Naive thymus-derived CD8-positive, alpha-beta T cell (primary cell): Measurements from ENCODE around the gene NUTM2E. TPM values are rescaled to one million over a fixed set of nuclear protein-coding genes. Genes with fewer than 3 reads are reported as not detected.
"Not testable (repeated sequence)": the region's sequence is repeated elsewhere in the genome, so short reads cannot be mapped to it uniquely, and the experiment has no call there.

Source experiments
- ATAC-seq, 2 donors: fragments of 150-1000 bp; cut with Tn5 transposase in 1 of 2; sonication (Bioruptor Pico), chemical (Tn5 transposase) in 1 of 2; 1 replicate in 1 of 2; 2 replicates in 1 of 2; pipeline ENCODE4 v1.10.0; 2021; ENCODE audit warnings: mild to moderate bottlenecking in 2 of 2, moderate library complexity in 2 of 2
- POLR2A ChIA-PET: fragments of 350-600 bp; sonication (Branson Sonifier 250); formaldehyde crosslinking; loops from one replicate; lab custom pipeline; 2021; ENCODE audit warnings: antibody characterized with exemption; lab: Charles Lee
- DNase-seq, 10 donors: peaks; one replicate each; pipeline versions ENCODE4 v3.0.0 to v3.0.0-alpha.2; 2020 to 2022
- H3K27ac Mint-ChIP-seq, 10 donors: one replicate each; pipeline ENCODE4 v1.8.0; 2020 to 2022; ENCODE audit warnings: mild to moderate bottlenecking in 10 of 10, mixed read lengths in 10 of 10, moderate library complexity in 4 of 10, inconsistent platforms in 1 of 10
- H3K27me3 Mint-ChIP-seq, 5 donors: one replicate each; pipeline ENCODE4 v1.8.0; 2021 to 2022; ENCODE audit warnings: mixed read lengths in 5 of 5
- H3K36me3 Mint-ChIP-seq, 3 donors: one replicate each; pipeline ENCODE4 v1.8.0; 2020 to 2022; ENCODE audit warnings: mixed read lengths in 3 of 3, mild to moderate bottlenecking in 2 of 3, inconsistent platforms in 1 of 3
- H3K4me1 Mint-ChIP-seq, 4 donors: one replicate each; pipeline ENCODE4 v1.8.0; 2021 to 2022; ENCODE audit warnings: mixed read lengths in 4 of 4
- H3K4me3 Mint-ChIP-seq, 10 donors: one replicate each; pipeline ENCODE4 v1.8.0; 2020 to 2022; ENCODE audit warnings: mild to moderate bottlenecking in 10 of 10, mixed read lengths in 10 of 10, moderate library complexity in 6 of 10, inconsistent platforms in 1 of 10
- H3K9me3 Mint-ChIP-seq, 9 donors: one replicate each; pipeline ENCODE4 v1.8.0; 2020 to 2022; ENCODE audit warnings: mixed read lengths in 9 of 9, mild to moderate bottlenecking in 3 of 9, inconsistent platforms in 1 of 9, moderate library complexity in 1 of 9
- polyA plus RNA-seq, 3 donors: library from polyadenylated mRNA; unstranded; fragments of 300-500 nt; fragmentation: Illumina TruSeq; gene quantifications; one replicate each; pipeline ENCODE4 v1.2.3, GENCODE V29; 2021
- total RNA-seq, 8 experiments: library from RNA in 2 of 8; stranded (reverse) in 2 of 8; gene quantifications; one replicate each; pipeline ENCODE4 v1.2.3 and lab custom pipeline; 2021 to 2026

NUTM2E gene
- total and polyA plus RNA-seq, 5 experiments from 2014 or later = 0.77 to 0.96 TPM; not detected in 3

GRCh38 chr10:79825587-79826011, 940 bp upstream of the NUTM2E start:
- peak; percentile 2 to 22 for ATAC-seq
- POLR2A ChIA-PET = not testable (repeated sequence)

DNA sequence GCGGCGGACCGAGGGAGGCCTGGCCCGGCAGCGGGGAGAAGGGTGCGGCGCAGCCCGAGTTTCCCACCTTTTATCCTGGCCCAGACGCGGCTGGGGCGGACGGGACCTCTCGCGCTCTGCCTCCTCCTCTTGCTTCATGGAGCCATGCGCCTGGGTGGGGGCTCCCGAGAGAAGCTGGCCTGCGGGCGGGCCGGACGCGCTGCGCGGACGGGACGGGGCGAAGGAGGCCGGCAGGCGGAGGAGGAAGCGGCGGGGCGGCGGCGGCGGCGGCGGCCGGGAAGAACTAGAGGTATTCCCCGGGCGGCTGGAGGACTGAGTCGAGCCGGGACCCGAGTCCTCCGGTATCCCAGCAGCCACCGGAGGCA, 426 bp upstream of the NUTM2E start:
- peak; percentile 36 to 46 for ATAC-seq

More at GRCh38 chr10:79825587-79826011, 940 bp upstream of the NUTM2E start:
- not testable (repeated sequence) for H3K9me3 Mint-ChIP-seq, H3K36me3 Mint-ChIP-seq, H3K27me3 Mint-ChIP-seq
- DNase-seq = peak in 4 of 10 donors; percentile 15 to 33 (median 24)
- Mint-ChIP-seq H3K4me3 (peak overlapping the region; percentile 85 to 96 (median 94)), H3K27ac (peak overlapping the region in 8 of 10 donors; percentile 84 to 98 (median 94)), H3K4me1 (peaks cover 7 to 39% (median 27%) of the 10 kb centered on the region in 4 donors)

GRCh38 chr10:79833833-79834232, 7.3 kb downstream of the NUTM2E start:
- H3K4me3 Mint-ChIP-seq, ATAC-seq, H3K27ac Mint-ChIP-seq, H3K36me3 Mint-ChIP-seq, H3K4me1 Mint-ChIP-seq, H3K27me3 Mint-ChIP-seq, POLR2A ChIA-PET, DNase-seq: not testable (repeated sequence)
- H3K9me3 Mint-ChIP-seq = peaks cover 0 to 15% (median 0%) of the 10 kb centered on the region in 9 donors

More for the DNA sequence above, 426 bp upstream of the NUTM2E start:
- Mint-ChIP-seq H3K4me1 (peaks cover 7 to 41% (median 27%) of the 10 kb centered on the region in 4 donors), H3K4me3 (peak overlapping the region; percentile 82 to 94 (median 84)), H3K27ac (peak overlapping the region; percentile 70 to 93 (median 88))
- H3K36me3 Mint-ChIP-seq, H3K9me3 Mint-ChIP-seq, POLR2A ChIA-PET, H3K27me3 Mint-ChIP-seq: not testable (repeated sequence)
- DNase-seq = peak in 1 of 10 donors; percentile 1

GRCh38 chr10:79835891-79836290, 9.4 kb downstream of the NUTM2E start:
- POLR2A ChIA-PET, H3K36me3 Mint-ChIP-seq, H3K4me3 Mint-ChIP-seq, H3K27ac Mint-ChIP-seq, H3K27me3 Mint-ChIP-seq, ATAC-seq, H3K4me1 Mint-ChIP-seq, DNase-seq: not testable (repeated sequence)
- H3K9me3 Mint-ChIP-seq = peaks cover 0 to 15% (median 0%) of the 10 kb centered on the region in 9 donors

DNA sequence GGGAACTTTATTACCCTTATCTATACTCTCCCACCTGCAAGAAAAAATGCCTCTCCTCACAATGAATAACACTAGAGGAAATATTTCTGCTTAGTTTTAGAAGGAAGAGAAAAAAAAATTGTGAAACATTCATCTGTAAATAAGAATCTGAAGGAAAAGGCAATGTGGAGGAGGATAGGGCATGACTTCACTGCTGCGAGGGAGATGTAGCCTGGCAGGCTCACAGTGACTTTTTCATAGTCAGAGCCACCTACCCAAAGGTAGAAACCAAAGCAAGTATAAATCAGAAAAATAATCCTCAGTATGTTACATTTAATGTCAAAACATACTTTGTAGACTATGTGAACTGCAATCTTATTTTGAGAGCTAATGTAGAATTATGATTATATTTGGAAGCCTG, 10.4 kb downstream of the NUTM2E start:
- H3K4me3 Mint-ChIP-seq, ATAC-seq, H3K4me1 Mint-ChIP-seq, H3K27ac Mint-ChIP-seq, H3K36me3 Mint-ChIP-seq, POLR2A ChIA-PET, H3K27me3 Mint-ChIP-seq, DNase-seq: not testable (repeated sequence)
- peaks cover 0 to 15% (median 0%) of the 10 kb centered on the region in 9 donors for H3K9me3 Mint-ChIP-seq

DNA sequence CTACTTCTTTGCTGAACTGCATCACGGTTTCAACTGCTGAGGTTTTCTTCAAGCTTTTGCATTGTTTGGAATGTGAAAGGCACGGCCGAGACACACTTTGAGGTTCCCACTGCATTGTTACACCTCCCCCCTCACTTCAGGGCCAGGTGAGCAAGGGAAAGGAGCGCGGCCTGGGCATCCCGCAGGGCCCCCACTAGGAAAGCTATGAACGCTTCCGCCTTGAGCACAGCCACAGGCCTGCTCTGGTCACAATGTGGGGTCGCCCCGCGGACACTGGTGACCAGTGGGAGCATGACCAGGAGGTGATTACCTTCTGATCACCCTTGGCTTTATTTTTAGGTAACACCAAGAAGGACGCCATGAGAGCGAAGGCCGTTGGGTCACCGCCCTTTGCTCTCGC, 11.9 kb downstream of the NUTM2E start:
- POLR2A ChIA-PET, H3K9me3 Mint-ChIP-seq, H3K36me3 Mint-ChIP-seq, H3K27me3 Mint-ChIP-seq, H3K4me3 Mint-ChIP-seq, ATAC-seq, H3K27ac Mint-ChIP-seq, DNase-seq, H3K4me1 Mint-ChIP-seq: not testable (repeated sequence)

GRCh38 chr10:79853191-79853854, 26.8 kb downstream of the NUTM2E start:
- POLR2A ChIA-PET, H3K9me3 Mint-ChIP-seq, ATAC-seq, H3K4me1 Mint-ChIP-seq, H3K27ac Mint-ChIP-seq, H3K36me3 Mint-ChIP-seq, DNase-seq, H3K27me3 Mint-ChIP-seq, H3K4me3 Mint-ChIP-seq: not testable (repeated sequence)

GRCh38 chr10:79862269-79862668, 35.7 kb downstream of the NUTM2E start:
- POLR2A ChIA-PET, H3K9me3 Mint-ChIP-seq, H3K4me3 Mint-ChIP-seq, H3K27me3 Mint-ChIP-seq, ATAC-seq, H3K27ac Mint-ChIP-seq, H3K4me1 Mint-ChIP-seq, H3K36me3 Mint-ChIP-seq: not testable (repeated sequence)
- peak in 1 of 10 donors; percentile 3 for DNase-seq

DNA sequence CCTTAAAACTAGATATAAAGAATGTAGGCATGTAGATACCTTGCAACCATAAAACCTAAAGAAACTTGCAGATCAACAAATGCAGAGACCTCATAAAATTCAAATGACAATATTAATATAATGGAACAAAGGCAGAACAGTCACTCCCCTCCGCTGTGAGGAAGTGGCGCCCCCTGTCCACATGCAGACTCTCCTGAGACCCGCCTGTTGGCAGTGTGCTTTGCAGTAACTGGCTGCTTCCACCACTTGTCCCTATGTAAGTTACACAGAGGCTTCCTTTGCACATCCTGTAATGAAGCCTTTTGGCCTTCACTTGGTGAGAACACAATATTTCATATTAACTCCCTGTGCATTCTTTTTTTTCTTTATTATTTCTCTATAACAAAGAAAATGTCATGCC, 36.3 kb downstream of the NUTM2E start:
- H3K4me1 Mint-ChIP-seq, DNase-seq, H3K9me3 Mint-ChIP-seq, H3K27me3 Mint-ChIP-seq, H3K36me3 Mint-ChIP-seq, POLR2A ChIA-PET, H3K27ac Mint-ChIP-seq, H3K4me3 Mint-ChIP-seq, ATAC-seq: not testable (repeated sequence)

DNA sequence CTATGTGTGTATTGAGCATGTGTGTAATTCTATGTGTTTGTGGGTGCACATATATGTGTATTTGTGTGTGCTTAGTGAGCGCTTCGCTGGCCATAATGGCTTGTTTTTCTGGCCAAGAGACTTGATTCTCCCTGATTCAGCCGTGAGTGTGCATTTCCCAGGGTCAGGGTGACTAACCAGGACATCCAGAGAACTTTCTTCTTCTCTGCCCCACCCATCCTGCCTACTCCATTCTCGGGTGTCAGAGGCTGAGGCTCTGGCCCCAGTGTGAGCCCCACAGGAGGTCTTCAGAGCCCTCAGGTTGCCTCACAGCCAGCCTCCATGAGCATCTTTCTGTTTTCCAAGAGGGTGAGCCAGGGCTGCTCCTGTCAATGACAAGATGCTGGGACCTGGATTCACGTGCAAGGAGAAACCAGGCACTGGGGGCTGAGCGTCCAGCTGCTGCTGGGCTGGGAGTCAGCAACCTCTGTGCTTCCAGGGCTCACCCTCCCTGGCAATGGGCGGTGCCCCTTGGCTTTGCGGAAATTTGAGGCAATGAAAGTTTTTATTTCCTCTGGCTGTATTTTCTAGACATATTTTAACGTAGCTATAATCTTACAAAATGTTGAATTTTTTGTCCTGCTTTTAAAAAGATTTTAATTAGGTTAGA, 40.5 kb downstream of the NUTM2E start:
- H3K27ac Mint-ChIP-seq, H3K4me1 Mint-ChIP-seq, POLR2A ChIA-PET: not testable (repeated sequence)

GRCh38 chr10:79868023-79868422, 41.5 kb downstream of the NUTM2E start:
- H3K27ac Mint-ChIP-seq, H3K36me3 Mint-ChIP-seq, ATAC-seq, H3K4me3 Mint-ChIP-seq, H3K4me1 Mint-ChIP-seq, H3K27me3 Mint-ChIP-seq, DNase-seq, H3K9me3 Mint-ChIP-seq, POLR2A ChIA-PET: not testable (repeated sequence)

More for the DNA sequence above, 40.5 kb downstream of the NUTM2E start:
- not testable (repeated sequence) for H3K4me3 Mint-ChIP-seq, H3K27me3 Mint-ChIP-seq, H3K36me3 Mint-ChIP-seq, DNase-seq, H3K9me3 Mint-ChIP-seq, ATAC-seq

DNA sequence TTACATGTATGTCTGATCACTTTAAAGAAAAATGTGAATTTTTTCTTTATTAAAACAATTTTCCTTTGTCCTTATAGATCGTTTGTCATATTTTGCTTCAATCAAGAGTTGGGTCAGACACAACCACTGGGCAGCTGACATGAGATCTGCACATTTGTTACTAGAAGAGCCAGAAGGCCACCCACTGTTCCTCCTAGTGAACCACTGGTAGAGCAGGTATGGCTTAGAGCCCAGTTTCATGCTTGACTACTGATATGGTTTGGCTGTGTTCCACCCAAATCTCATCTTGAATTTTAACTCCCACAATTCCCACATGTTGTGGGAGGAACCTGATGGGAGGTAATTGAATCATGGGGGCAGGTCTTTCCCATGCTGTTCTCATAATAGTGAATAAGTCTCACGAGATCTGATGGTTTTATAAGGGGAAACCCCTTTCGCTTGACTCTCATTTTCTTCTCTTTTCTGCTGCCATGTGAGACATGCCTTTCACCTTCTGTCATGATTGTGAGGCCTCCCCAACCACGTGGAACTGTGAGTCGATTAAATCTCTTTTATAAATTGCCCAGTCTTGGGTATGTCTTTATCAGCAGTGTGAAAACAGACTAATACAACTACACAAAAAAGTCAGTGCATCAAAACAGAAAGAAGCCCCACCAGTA, 43.0 kb downstream of the NUTM2E start:
- DNase-seq, H3K4me1 Mint-ChIP-seq, H3K27me3 Mint-ChIP-seq, H3K36me3 Mint-ChIP-seq, POLR2A ChIA-PET, ATAC-seq, H3K27ac Mint-ChIP-seq, H3K9me3 Mint-ChIP-seq, H3K4me3 Mint-ChIP-seq: not testable (repeated sequence)

GRCh38 chr10:79871729-79872128, 45.2 kb downstream of the NUTM2E start:
- H3K4me1 Mint-ChIP-seq, ATAC-seq, H3K27ac Mint-ChIP-seq, H3K36me3 Mint-ChIP-seq, H3K27me3 Mint-ChIP-seq, H3K4me3 Mint-ChIP-seq, DNase-seq, POLR2A ChIA-PET, H3K9me3 Mint-ChIP-seq: not testable (repeated sequence)
